RKO (cell line): ENCODE results near the gene MEP1B.
"Not testable (repeated sequence)": the region's sequence is repeated elsewhere in the genome, so short reads cannot be mapped to it uniquely, and the experiment has no call there.

Source experiments
- DNase-seq: peaks from one replicate; pipeline ENCODE4 v3.0.0-alpha.2; 2016; ENCODE audit warnings: low spot score

MEP1B gene

GRCh38 chr18:32189790-32190189 lies at the start of gene MEP1B:
Gene MEP1B, plus strand, starts transcription at chr18:32190039. Its CDS starts 32 bp downstream, at chr18:32190071.
- no peak for DNase-seq

GRCh38 chr18:32148185-32148870 lies 41.5 kb upstream of the MEP1B start:
- no peak for DNase-seq

GRCh38 chr18:32152705-32153448 lies 37.0 kb upstream of the MEP1B start:
- no peak for DNase-seq

- no peak for DNase-seq
Measured at GRCh38 chr18:32156855-32157254, 33.0 kb upstream of the MEP1B start.

GRCh38 chr18:32157580-32157979 lies 32.3 kb upstream of the MEP1B start:
- DNase-seq, result no peak

- peak; percentile 89 for DNase-seq
Measured at GRCh38 chr18:32158108-32158624, 31.7 kb upstream of the MEP1B start.

- DNase-seq, result not testable (repeated sequence)
Measured at GRCh38 chr18:32158631-32159030, 31.2 kb upstream of the MEP1B start.

GRCh38 chr18:32160547-32160946 lies 29.3 kb upstream of the MEP1B start:
- no peak for DNase-seq

GRCh38 chr18:32167980-32168730 lies 21.7 kb upstream of the MEP1B start:
- DNase-seq, result no peak

GRCh38 chr18:32173654-32174053 lies 16.2 kb upstream of the MEP1B start:
- no peak for DNase-seq

- DNase-seq, result no peak
Measured at GRCh38 chr18:32174719-32175118, 15.1 kb upstream of the MEP1B start.

GRCh38 chr18:32175265-32175664 lies 14.6 kb upstream of the MEP1B start:
- no peak for DNase-seq

GRCh38 chr18:32176745-32177144 lies 13.1 kb upstream of the MEP1B start:
- not testable (repeated sequence) for DNase-seq

- DNase-seq, result no peak
Measured at GRCh38 chr18:32177530-32177929, 12.3 kb upstream of the MEP1B start.

- DNase-seq, result no peak
Measured at GRCh38 chr18:32183503-32183902, 6.3 kb upstream of the MEP1B start.

- no peak for DNase-seq
Measured at GRCh38 chr18:32190209-32190608, 370 bp downstream of the MEP1B start.

- DNase-seq, result no peak
Measured at GRCh38 chr18:32195881-32196815, 6.3 kb downstream of the MEP1B start.

GRCh38 chr18:32200766-32201165 lies 10.9 kb downstream of the MEP1B start:
- no peak for DNase-seq

GRCh38 chr18:32201948-32202672 lies 12.3 kb downstream of the MEP1B start:
- DNase-seq, result no peak

GRCh38 chr18:32208023-32208422 lies 18.2 kb downstream of the MEP1B start:
- DNase-seq, result no peak

GRCh38 chr18:32208577-32208976 lies 18.7 kb downstream of the MEP1B start:
- no peak for DNase-seq
